ENCODE measurements around the gene HASPIN. TPM values are rescaled to one million over a fixed set of nuclear protein-coding genes. Genes with fewer than 3 reads are reported as not detected.
"Not testable (repeated sequence)": the region's sequence is repeated elsewhere in the genome, so short reads cannot be mapped to it uniquely, and the experiment has no call there.

Gene HASPIN
- total RNA-seq, 1 donor from 2014 or later = 8.5 TPM

DNA sequence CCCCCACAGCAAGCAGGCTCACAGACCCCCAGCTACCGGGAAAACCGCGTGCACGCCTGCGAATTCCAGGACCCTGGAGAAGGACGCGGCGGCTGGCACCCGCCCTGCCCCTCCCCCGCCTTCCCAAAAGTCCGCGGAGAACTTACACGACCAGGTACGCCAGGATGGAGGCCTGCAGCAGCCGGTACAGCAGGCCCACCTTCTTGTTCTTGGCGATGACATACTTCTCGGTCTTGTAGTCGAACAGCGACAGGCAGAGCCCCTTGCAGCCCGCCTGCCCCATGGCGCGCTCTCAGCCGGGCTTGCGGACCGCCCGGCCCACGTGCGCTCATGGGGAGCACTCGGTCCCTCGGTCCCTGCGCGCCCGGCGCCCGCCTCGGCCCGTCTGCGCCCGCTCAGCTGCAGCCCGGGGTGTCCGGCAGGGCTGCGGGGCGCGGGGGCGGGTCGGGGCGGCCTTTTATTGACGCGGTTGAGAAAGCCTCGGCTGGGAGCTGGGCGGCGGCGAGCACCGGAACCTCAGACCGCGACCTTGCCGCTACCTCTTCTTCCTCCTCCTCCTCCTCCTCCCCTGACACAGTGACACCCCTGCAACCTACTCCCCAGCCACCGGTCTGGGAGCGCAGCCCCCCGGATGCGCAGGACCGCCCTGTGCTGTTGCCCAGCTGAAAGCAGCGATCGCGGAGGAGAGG, 27.8 kb upstream of the HASPIN start, which contains the start of gene P2RX5:
Gene P2RX5 (minus strand): TSS at position 433 of the 689 bp plus-strand sequence. CDS start 150 bp downstream, at position 283.
- peak within 1 kb of the TSS; percentile 64 for H3K4me3 Mint-ChIP-seq (ENCODE audit: low read depth)
- no peaks in the 10 kb centered on the region for H3K36me3 Mint-ChIP-seq (ENCODE audit: insufficient read depth)
- H3K27me3 Mint-ChIP-seq = peaks cover 53% of the 10 kb centered on the region
- DNase-seq (ENCODE audit: low spot score, unreplicated experiment) = peak; percentile 37
- TF ChIP-seq, protein P1, sequence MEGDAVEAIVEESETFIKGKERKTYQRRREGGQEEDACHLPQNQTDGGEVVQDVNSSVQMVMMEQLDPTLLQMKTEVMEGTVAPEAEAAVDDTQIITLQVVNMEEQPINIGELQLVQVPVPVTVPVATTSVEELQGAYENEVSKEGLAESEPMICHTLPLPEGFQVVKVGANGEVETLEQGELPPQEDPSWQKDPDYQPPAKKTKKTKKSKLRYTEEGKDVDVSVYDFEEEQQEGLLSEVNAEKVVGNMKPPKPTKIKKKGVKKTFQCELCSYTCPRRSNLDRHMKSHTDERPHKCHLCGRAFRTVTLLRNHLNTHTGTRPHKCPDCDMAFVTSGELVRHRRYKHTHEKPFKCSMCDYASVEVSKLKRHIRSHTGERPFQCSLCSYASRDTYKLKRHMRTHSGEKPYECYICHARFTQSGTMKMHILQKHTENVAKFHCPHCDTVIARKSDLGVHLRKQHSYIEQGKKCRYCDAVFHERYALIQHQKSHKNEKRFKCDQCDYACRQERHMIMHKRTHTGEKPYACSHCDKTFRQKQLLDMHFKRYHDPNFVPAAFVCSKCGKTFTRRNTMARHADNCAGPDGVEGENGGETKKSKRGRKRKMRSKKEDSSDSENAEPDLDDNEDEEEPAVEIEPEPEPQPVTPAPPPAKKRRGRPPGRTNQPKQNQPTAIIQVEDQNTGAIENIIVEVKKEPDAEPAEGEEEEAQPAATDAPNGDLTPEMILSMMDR (IDR thresholded peaks at IDR 0.05; ENCODE audit: unreplicated experiment) = no peak
- H3K27ac Mint-ChIP-seq = no peak within 1 kb of the TSS
- no peaks in the 10 kb centered on the region for H3K9me3 Mint-ChIP-seq (ENCODE audit: low read depth)
- H3K4me1 Mint-ChIP-seq (ENCODE audit: low read depth) = peaks cover 1% of the 10 kb centered on the region

DNA sequence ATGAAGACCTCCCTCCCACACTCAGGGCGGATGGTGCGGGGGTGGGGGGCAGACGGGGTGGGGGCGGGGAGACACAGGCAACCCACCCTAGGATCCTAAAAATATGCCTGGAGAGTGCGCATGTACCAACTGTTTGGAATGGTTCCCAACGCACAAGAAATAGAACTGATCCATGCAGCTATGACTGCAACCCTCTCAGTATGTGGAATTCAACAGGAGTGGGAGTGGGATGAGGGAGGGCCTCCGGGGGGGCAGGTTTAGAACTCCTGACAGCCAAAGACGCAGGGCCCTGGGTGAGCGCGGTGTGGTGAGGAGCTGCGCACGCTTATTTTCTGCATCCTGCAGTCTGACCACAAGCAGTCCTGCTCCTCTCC, 26.6 kb upstream of the HASPIN start:
- Mint-ChIP-seq H3K4me1 (ENCODE audit: low read depth) (peaks cover 1% of the 10 kb centered on the region), H3K9me3 (ENCODE audit: low read depth) (no peaks in the 10 kb centered on the region), H3K27me3 (peaks cover 53% of the 10 kb centered on the region), H3K4me3 (ENCODE audit: low read depth) (no peak overlapping the region), H3K36me3 (ENCODE audit: insufficient read depth) (no peaks in the 10 kb centered on the region), H3K27ac (no peak overlapping the region)
- no peak for DNase-seq (ENCODE audit: low spot score, unreplicated experiment)
- TF ChIP-seq, protein P1 (IDR thresholded peaks at IDR 0.05; ENCODE audit: unreplicated experiment) = no peak

DNA sequence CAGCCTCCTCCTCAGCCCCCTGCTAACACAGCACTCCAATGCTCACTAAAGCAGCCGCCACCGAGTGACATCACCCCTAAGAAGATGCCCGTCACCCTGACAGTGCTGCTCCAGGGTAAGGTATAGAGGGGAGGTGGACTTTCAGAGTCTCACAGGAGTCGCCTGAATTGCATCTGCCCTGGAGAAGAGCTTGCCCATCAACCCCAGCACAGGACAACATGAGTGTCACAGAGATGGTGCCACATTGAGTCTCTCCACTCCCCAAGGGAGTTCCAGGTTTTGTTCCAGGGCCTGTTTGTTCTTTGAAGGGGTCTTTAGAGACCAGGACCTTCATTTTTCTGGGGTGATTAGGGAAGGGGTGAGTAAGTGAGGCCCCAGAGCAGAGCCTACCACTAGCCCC, 25.6 kb upstream of the HASPIN start:
- H3K27ac Mint-ChIP-seq = no peak overlapping the region
- TF ChIP-seq, protein P1 (IDR thresholded peaks at IDR 0.05; ENCODE audit: unreplicated experiment) = no peak
- peaks cover 1% of the 10 kb centered on the region for H3K4me1 Mint-ChIP-seq (ENCODE audit: low read depth)
- DNase-seq (ENCODE audit: low spot score, unreplicated experiment) = no peak
- H3K4me3 Mint-ChIP-seq (ENCODE audit: low read depth) = no peak overlapping the region
- H3K9me3 Mint-ChIP-seq (ENCODE audit: low read depth) = peaks cover 4% of the 10 kb centered on the region
- peaks cover 5% of the 10 kb centered on the region for H3K36me3 Mint-ChIP-seq (ENCODE audit: insufficient read depth)
- H3K27me3 Mint-ChIP-seq = peaks cover 51% of the 10 kb centered on the region

DNA sequence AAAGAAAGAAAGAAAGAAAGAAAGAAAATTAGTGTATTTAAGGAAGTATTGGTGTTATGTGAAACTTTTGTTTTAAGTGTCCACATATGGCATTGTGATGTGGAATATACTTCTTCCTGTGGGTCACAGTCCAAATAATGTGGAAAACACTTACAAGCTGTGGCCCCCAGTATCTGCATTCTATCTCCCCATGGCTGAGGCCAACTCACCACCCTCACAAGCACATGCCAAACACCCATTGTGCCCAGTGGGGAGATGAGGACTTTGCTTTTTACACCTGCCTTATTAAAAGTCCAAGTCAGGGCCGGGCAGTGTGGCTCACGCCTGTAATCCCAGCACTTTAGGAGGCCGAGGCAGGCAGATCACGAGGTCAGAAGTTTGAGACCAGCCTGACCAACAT, 23.8 kb upstream of the HASPIN start:
- TF ChIP-seq, protein P1 (IDR thresholded peaks at IDR 0.05; ENCODE audit: unreplicated experiment) = no peak
- Mint-ChIP-seq H3K4me3 (ENCODE audit: low read depth) (no peak overlapping the region), H3K27ac (no peak overlapping the region), H3K27me3 (peaks cover 35% of the 10 kb centered on the region), H3K4me1 (ENCODE audit: low read depth) (peaks cover 1% of the 10 kb centered on the region), H3K9me3 (ENCODE audit: low read depth) (peaks cover 4% of the 10 kb centered on the region), H3K36me3 (ENCODE audit: insufficient read depth) (peaks cover 5% of the 10 kb centered on the region)
- no peak for DNase-seq (ENCODE audit: low spot score, unreplicated experiment)

DNA sequence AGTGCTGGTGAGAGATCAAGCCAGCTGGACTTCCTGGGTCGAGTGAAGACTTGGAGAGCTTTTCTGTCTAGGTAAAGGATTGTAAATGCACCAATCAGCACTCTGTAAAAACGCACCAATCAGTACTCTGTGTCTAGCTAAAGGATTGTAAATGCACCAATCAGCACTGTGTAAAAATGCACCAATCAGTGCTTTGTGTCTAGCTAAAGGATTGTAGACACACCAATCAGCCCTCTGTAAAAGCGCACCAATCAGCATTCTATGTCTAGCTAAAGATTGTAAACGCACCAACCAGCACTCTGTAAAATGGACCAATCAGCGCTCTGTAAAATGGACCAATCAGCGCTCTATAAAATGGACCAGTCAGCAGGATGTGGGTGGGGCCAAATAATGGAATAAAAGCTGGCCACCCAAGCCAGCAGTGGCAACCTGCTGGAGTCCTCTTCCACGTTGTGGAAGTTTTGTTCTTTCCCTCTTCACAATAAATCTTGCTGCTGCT, 21.6 kb upstream of the HASPIN start:
- DNase-seq (ENCODE audit: low spot score, unreplicated experiment); H3K36me3 Mint-ChIP-seq (ENCODE audit: insufficient read depth); H3K9me3 Mint-ChIP-seq (ENCODE audit: low read depth); H3K4me3 Mint-ChIP-seq (ENCODE audit: low read depth); H3K4me1 Mint-ChIP-seq (ENCODE audit: low read depth): not testable (repeated sequence)
- Mint-ChIP-seq H3K27ac (peak overlapping the region; percentile 69), H3K27me3 (peaks cover 20% of the 10 kb centered on the region)
